WTC11 (cell line): Measurements from ENCODE around the gene NEMP1. TPM values are rescaled to one million over a fixed set of nuclear protein-coding genes. Genes with fewer than 3 reads are reported as not detected.

Source experiments
- ATAC-seq: fragments of 200-7000 bp; cut with Tn5 transposase; 2 replicates; pipeline ENCODE4 v1.10.0; 2021; ENCODE audit warnings: mild to moderate bottlenecking, moderate library complexity
- CTCF ChIA-PET: fragments of 300-600 bp; sonication (Branson Sonifier 250); formaldehyde crosslinking; loops from one replicate; lab custom pipeline; 2021; ENCODE audit warnings: antibody characterized with exemption; lab: Charles Lee
- POLR2A ChIA-PET: fragments of 350-600 bp; sonication (Branson Sonifier 250); formaldehyde crosslinking; loops from one replicate; lab custom pipeline; 2021; ENCODE audit warnings: antibody characterized with exemption; lab: Charles Lee
- DNase-seq: peaks from one replicate; pipeline ENCODE4 v3.0.0; 2021; ENCODE audit warnings: low spot score
- H3K27ac Mint-ChIP-seq: 2 replicates; pipeline ENCODE4 v1.8.0; 2021; ENCODE audit warnings: mixed read lengths
- H3K27me3 Mint-ChIP-seq: 2 replicates; pipeline ENCODE4 v1.8.0; 2021; ENCODE audit warnings: low read depth, mild to moderate bottlenecking, moderate library complexity, mixed read lengths
- H3K36me3 Mint-ChIP-seq: 2 replicates; pipeline ENCODE4 v1.8.0; 2021; ENCODE audit warnings: mixed read lengths
- H3K4me1 Mint-ChIP-seq: 2 replicates; pipeline ENCODE4 v1.8.0; 2022; ENCODE audit warnings: mixed read lengths
- H3K4me3 Mint-ChIP-seq: 2 replicates; pipeline ENCODE4 v1.8.0; 2021; ENCODE audit warnings: mild to moderate bottlenecking, moderate library complexity, mixed read lengths
- H3K9me3 Mint-ChIP-seq: 2 replicates; pipeline ENCODE4 v1.8.0; 2021; ENCODE audit warnings: mixed read lengths
- ATF1 ChIP-seq: sonication (generic); formaldehyde crosslinking; IDR thresholded peaks from 2 replicates; pipeline ENCODE4 v1.8.1; 2023; ENCODE audit warnings: mild to moderate bottlenecking, moderate library complexity, missing genetic modification reagents
- ELF4 ChIP-seq: sonication (generic); formaldehyde crosslinking; IDR thresholded peaks from 2 replicates; pipeline ENCODE4 v1.8.1; 2022; ENCODE audit warnings: low read depth, mild to moderate bottlenecking, moderate library complexity, missing genetic modification reagents
- GTF2I ChIP-seq: fragments of 250-450 bp; sonication (Bioruptor Pico); conservative IDR thresholded peaks from 2 replicates; pipeline ENCODE4 v1.4.0; 2021; ENCODE audit warnings: mild to moderate bottlenecking
- KAT7 ChIP-seq: sonication (generic); formaldehyde crosslinking; IDR thresholded peaks from 2 replicates; pipeline ENCODE4 v1.8.1; 2023; ENCODE audit warnings: missing genetic modification reagents, mild to moderate bottlenecking, borderline replicate concordance
- MAX ChIP-seq: sonication (generic); formaldehyde crosslinking; IDR thresholded peaks from 2 replicates; pipeline ENCODE4 v1.8.0; 2022; ENCODE audit warnings: mild to moderate bottlenecking, missing genetic modification reagents
- NR1H2 ChIP-seq: sonication (generic); formaldehyde crosslinking; IDR thresholded peaks from 2 replicates; pipeline ENCODE4 v1.9.0; 2021; ENCODE audit warnings: mild to moderate bottlenecking, moderate library complexity, missing genetic modification reagents
- NR2C2 ChIP-seq: sonication (generic); formaldehyde crosslinking; IDR thresholded peaks from 2 replicates; pipeline ENCODE4 v1.8.0; 2022; ENCODE audit warnings: mild to moderate bottlenecking, missing genetic modification reagents
- OVOL2 ChIP-seq: fragments of 250-450 bp; sonication (Bioruptor Pico); IDR thresholded peaks from 2 replicates; pipeline ENCODE4 v1.9.0; 2021; ENCODE audit warnings: mild to moderate bottlenecking, borderline replicate concordance
- RORB ChIP-seq: fragments of 250-450 bp; sonication (Bioruptor Pico); IDR thresholded peaks from 2 replicates; pipeline ENCODE4 v1.9.0; 2021; ENCODE audit warnings: mild to moderate bottlenecking
- SMAD3 ChIP-seq: sonication (generic); formaldehyde crosslinking; IDR thresholded peaks from 2 replicates; pipeline ENCODE4 v1.8.0; 2022; ENCODE audit warnings: missing genetic modification reagents, mild to moderate bottlenecking, borderline replicate concordance
- TCF7 ChIP-seq: sonication (generic); formaldehyde crosslinking; IDR thresholded peaks from 2 replicates; pipeline ENCODE4 v1.8.0; 2022; ENCODE audit warnings: mild to moderate bottlenecking, low read depth, missing genetic modification reagents, moderate library complexity
- USF1 ChIP-seq: sonication (generic); formaldehyde crosslinking; IDR thresholded peaks from 2 replicates; pipeline ENCODE4 v1.8.0; 2022; ENCODE audit warnings: mild to moderate bottlenecking, missing genetic modification reagents
- ZBTB21 ChIP-seq: sonication (generic); formaldehyde crosslinking; IDR thresholded peaks from 2 replicates; pipeline ENCODE4 v1.8.1; 2023; ENCODE audit warnings: mild to moderate bottlenecking, missing genetic modification reagents, borderline replicate concordance
- ZNF423 ChIP-seq: fragments of 250-450 bp; sonication (Bioruptor Pico); IDR thresholded peaks from 2 replicates; pipeline ENCODE4 v2.1.2; 2022; ENCODE audit warnings: mild to moderate bottlenecking, moderate library complexity
- ZNF671 ChIP-seq: fragments of 250-450 bp; sonication (Bioruptor Pico); IDR thresholded peaks from 2 replicates; pipeline ENCODE4 v1.8.0; 2021; ENCODE audit warnings: mild to moderate bottlenecking
- total RNA-seq: library from RNA; stranded (reverse); gene quantifications from 3 replicates; pipeline ENCODE4 v1.2.3, GENCODE V29; 2021
- TF ChIP-seq, protein P1 (sequence below): sonication (generic); formaldehyde crosslinking; IDR thresholded peaks from 2 replicates; pipeline ENCODE4 v1.8.1; 2023; ENCODE audit warnings: mild to moderate bottlenecking, missing genetic modification reagents, borderline replicate concordance
- TF ChIP-seq, protein P2 (sequence below): sonication (generic); formaldehyde crosslinking; IDR thresholded peaks from 2 replicates; pipeline ENCODE4 v1.8.1; 2022; ENCODE audit warnings: low read depth, mild to moderate bottlenecking, moderate library complexity, missing genetic modification reagents, borderline replicate concordance
- TF ChIP-seq, protein P3 (sequence below): fragments of 250-450 bp; sonication (Bioruptor Pico); IDR thresholded peaks from 2 replicates; pipeline ENCODE4 v1.8.0; 2021; ENCODE audit warnings: mild to moderate bottlenecking
- TF ChIP-seq, protein P4 (sequence below): sonication (generic); formaldehyde crosslinking; IDR thresholded peaks from 2 replicates; pipeline ENCODE4 v1.8.1; 2022; ENCODE audit warnings: mild to moderate bottlenecking, missing genetic modification reagents, moderate library complexity, borderline replicate concordance

The NEMP1 gene
- total RNA-seq, 1 experiment from 2014 or later = 41.9 TPM

DNA sequence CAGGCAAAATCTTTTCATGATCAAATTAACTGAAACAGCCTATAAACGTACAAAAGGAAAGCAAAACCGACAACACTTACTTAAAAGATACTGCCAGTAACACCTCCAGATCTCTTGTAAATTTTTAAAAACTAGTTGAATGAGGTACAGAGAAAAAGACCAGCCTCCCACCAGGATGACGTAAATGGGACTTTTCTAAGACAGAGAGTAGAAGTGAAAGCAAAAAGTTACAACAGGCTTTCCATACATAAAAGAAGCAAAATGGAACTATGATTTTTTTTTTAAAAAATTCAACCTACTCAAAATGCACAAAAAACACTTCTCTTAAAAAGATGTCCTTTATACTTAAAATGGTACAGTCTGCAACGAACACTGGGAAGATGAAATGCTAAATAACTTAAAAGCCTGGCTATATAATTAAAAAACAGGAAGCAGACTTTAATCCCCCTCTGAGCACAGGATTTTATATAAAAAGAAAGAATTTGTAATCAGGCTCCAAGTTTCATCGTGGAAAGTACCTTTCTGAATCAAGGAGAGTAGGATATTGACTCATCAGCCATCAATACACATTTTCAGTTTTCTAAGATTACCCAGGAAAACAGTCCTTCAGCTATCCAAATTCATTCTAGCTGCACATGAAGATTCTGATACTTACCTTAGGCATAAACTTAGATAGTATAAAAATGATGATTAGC, 14.5 kb downstream of the NEMP1 start:
- POLR2A ChIA-PET = no interaction called here
- H3K9me3 Mint-ChIP-seq = no peaks in the 10 kb centered on the region
- CTCF ChIA-PET = no interaction called here
- no peaks in the 10 kb centered on the region for H3K27me3 Mint-ChIP-seq
- TF ChIP-seq ATF1 (CRISPR knock-in tag) (no peak), OVOL2 (CRISPR knock-in tag) (no peak), ZBTB21 (CRISPR knock-in tag) (no peak), SMAD3 (no peak), USF1 (CRISPR knock-in tag) (no peak), ZNF671 (no peak), MAX (CRISPR knock-in tag) (no peak), KAT7 (CRISPR knock-in tag) (no peak), NR2C2 (CRISPR knock-in tag) (no peak), RORB (CRISPR knock-in tag) (no peak)
- TF ChIP-seq, protein P1, sequence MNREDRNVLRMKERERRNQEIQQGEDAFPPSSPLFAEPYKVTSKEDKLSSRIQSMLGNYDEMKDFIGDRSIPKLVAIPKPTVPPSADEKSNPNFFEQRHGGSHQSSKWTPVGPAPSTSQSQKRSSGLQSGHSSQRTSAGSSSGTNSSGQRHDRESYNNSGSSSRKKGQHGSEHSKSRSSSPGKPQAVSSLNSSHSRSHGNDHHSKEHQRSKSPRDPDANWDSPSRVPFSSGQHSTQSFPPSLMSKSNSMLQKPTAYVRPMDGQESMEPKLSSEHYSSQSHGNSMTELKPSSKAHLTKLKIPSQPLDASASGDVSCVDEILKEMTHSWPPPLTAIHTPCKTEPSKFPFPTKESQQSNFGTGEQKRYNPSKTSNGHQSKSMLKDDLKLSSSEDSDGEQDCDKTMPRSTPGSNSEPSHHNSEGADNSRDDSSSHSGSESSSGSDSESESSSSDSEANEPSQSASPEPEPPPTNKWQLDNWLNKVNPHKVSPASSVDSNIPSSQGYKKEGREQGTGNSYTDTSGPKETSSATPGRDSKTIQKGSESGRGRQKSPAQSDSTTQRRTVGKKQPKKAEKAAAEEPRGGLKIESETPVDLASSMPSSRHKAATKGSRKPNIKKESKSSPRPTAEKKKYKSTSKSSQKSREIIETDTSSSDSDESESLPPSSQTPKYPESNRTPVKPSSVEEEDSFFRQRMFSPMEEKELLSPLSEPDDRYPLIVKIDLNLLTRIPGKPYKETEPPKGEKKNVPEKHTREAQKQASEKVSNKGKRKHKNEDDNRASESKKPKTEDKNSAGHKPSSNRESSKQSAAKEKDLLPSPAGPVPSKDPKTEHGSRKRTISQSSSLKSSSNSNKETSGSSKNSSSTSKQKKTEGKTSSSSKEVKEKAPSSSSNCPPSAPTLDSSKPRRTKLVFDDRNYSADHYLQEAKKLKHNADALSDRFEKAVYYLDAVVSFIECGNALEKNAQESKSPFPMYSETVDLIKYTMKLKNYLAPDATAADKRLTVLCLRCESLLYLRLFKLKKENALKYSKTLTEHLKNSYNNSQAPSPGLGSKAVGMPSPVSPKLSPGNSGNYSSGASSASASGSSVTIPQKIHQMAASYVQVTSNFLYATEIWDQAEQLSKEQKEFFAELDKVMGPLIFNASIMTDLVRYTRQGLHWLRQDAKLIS (CRISPR knock-in tag) = no peak
- TF ChIP-seq, protein P2, sequence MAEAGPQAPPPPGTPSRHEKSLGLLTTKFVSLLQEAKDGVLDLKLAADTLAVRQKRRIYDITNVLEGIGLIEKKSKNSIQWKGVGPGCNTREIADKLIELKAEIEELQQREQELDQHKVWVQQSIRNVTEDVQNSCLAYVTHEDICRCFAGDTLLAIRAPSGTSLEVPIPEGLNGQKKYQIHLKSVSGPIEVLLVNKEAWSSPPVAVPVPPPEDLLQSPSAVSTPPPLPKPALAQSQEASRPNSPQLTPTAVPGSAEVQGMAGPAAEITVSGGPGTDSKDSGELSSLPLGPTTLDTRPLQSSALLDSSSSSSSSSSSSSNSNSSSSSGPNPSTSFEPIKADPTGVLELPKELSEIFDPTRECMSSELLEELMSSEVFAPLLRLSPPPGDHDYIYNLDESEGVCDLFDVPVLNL (CRISPR knock-in tag) = no peak
- TF ChIP-seq, protein P3, sequence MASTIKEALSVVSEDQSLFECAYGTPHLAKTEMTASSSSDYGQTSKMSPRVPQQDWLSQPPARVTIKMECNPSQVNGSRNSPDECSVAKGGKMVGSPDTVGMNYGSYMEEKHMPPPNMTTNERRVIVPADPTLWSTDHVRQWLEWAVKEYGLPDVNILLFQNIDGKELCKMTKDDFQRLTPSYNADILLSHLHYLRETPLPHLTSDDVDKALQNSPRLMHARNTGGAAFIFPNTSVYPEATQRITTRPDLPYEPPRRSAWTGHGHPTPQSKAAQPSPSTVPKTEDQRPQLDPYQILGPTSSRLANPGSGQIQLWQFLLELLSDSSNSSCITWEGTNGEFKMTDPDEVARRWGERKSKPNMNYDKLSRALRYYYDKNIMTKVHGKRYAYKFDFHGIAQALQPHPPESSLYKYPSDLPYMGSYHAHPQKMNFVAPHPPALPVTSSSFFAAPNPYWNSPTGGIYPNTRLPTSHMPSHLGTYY (CRISPR knock-in tag) = no peak
- TF ChIP-seq, protein P4, sequence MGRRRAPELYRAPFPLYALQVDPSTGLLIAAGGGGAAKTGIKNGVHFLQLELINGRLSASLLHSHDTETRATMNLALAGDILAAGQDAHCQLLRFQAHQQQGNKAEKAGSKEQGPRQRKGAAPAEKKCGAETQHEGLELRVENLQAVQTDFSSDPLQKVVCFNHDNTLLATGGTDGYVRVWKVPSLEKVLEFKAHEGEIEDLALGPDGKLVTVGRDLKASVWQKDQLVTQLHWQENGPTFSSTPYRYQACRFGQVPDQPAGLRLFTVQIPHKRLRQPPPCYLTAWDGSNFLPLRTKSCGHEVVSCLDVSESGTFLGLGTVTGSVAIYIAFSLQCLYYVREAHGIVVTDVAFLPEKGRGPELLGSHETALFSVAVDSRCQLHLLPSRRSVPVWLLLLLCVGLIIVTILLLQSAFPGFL (CRISPR knock-in tag) = no peak
- peaks cover 73% of the 10 kb centered on the region for H3K36me3 Mint-ChIP-seq
- H3K4me3 Mint-ChIP-seq = no peak overlapping the region
- ATAC-seq (no peak), DNase-seq (no peak)
- H3K27ac Mint-ChIP-seq = no peak overlapping the region
- H3K4me1 Mint-ChIP-seq = no peaks in the 10 kb centered on the region

- Mint-ChIP-seq H3K4me3 (no peak overlapping the region), H3K4me1 (no peaks in the 10 kb centered on the region), H3K9me3 (peaks cover 5% of the 10 kb centered on the region), H3K27ac (no peak overlapping the region), H3K36me3 (peaks cover 68% of the 10 kb centered on the region), H3K27me3 (no peaks in the 10 kb centered on the region)
- CTCF ChIA-PET = interaction anchor here (1.4 kb wide), 1 partner anchor 66 kb away, joined by 3 read pairs; no protein-coding TSS in a partner anchor
- POLR2A ChIA-PET = no interaction called here
- ATAC-seq (no peak), DNase-seq (no peak)
- TF ChIP-seq ZNF423 (CRISPR knock-in tag) = no peak
- TF ChIP-seq, protein P2 (CRISPR knock-in tag) = no peak
- no peak for TF ChIP-seq NR1H2 (CRISPR knock-in tag)
- TF ChIP-seq ELF4 = no peak
- TF ChIP-seq TCF7 (CRISPR knock-in tag) = no peak
- TF ChIP-seq GTF2I (CRISPR knock-in tag) = no peak
Measured at GRCh38 chr12:57058454-57058853, 20.1 kb downstream of the NEMP1 start.
